ENCODE results near the gene FMNL1. TPM values are rescaled to one million over a fixed set of nuclear protein-coding genes. Genes with fewer than 3 reads are reported as not detected.

The FMNL1 gene
- total and polyA plus RNA-seq, 3 donors from 2014 or later, result 11.1 to 15.8 (median 13.9) TPM

GRCh38 chr17:45224671-45225050 is 3.0 kb downstream of the FMNL1 start:
- intact Hi-C loops (cut with DNase I; ENCODE audit: low total_unique reads), result no loop called here
- TF ChIP-seq POLR2A (IDR thresholded peaks at IDR 0.05), result no peak
- TF ChIP-seq CTCF (IDR thresholded peaks at IDR 0.05), result no peak

GRCh38 chr17:45225051-45225700 is 3.5 kb downstream of the FMNL1 start:
- DNase-seq, result no peak
- Histone ChIP-seq H3K36me3 (ENCODE audit: low read depth, missing control alignments) (no peaks in the 10 kb centered on the region), H3K27ac (no peak overlapping the region), H3K4me3 (no peak overlapping the region), H3K4me1 (peaks cover 9% of the 10 kb centered on the region), H3K9me3 (no peaks in the 10 kb centered on the region), H3K27me3 (no peaks in the 10 kb centered on the region)
- intact Hi-C loops (cut with DNase I; ENCODE audit: low total_unique reads), result no loop called here
- TF ChIP-seq POLR2A (IDR thresholded peaks at IDR 0.05) (no peak), CTCF (IDR thresholded peaks at IDR 0.05) (no peak)
- 81 to 93% methylated on average over 6 to 7 of the region's 7 CpGs for WGBS, 2 donors

More at GRCh38 chr17:45224671-45225050, 3.0 kb downstream of the FMNL1 start:
- Histone ChIP-seq H3K27ac (no peak overlapping the region), H3K9me3 (no peaks in the 10 kb centered on the region), H3K36me3 (ENCODE audit: low read depth, missing control alignments) (no peaks in the 10 kb centered on the region), H3K4me1 (peaks cover 9% of the 10 kb centered on the region), H3K27me3 (no peaks in the 10 kb centered on the region), H3K4me3 (no peak overlapping the region)
- no peak for DNase-seq
- WGBS, 2 donors, result 93% methylated on average over 9 of the region's 9 CpGs; no CpG with 5 or more reads in 1 of the 2 donors

- no peak overlapping the region for H3K4me3 ChIP-seq
- TF ChIP-seq CTCF (IDR thresholded peaks at IDR 0.05) (no peak), POLR2A (IDR thresholded peaks at IDR 0.05) (no peak)
- H3K27ac ChIP-seq, result peak overlapping the region in 1 of 2 donors; percentile 56
- WGBS, 2 donors, result 83 to 89% methylated on average over 4 to 11 of the region's 11 CpGs
- intact Hi-C loops (cut with DNase I; ENCODE audit: low total_unique reads), result no loop called here
- H3K36me3 ChIP-seq (ENCODE audit: low read depth, missing control alignments), result no peaks in the 10 kb centered on the region
- no peaks in the 10 kb centered on the region for H3K27me3 ChIP-seq
- no peaks in the 10 kb centered on the region for H3K9me3 ChIP-seq
- H3K4me1 ChIP-seq, result peaks cover 12% of the 10 kb centered on the region
- peak; percentile 62 for DNase-seq
These were observed 4.4 kb downstream of the FMNL1 start for GRCh38 chr17:45225964-45226530.

- Histone ChIP-seq H3K27me3 (no peaks in the 10 kb centered on the region), H3K27ac (peak overlapping the region in 1 of 2 donors; percentile 56), H3K9me3 (no peaks in the 10 kb centered on the region), H3K36me3 (ENCODE audit: low read depth, missing control alignments) (no peaks in the 10 kb centered on the region), H3K4me1 (peaks cover 10% of the 10 kb centered on the region), H3K4me3 (no peak overlapping the region)
- WGBS, 2 donors, result 83 to 90% methylated on average over 3 of the region's 3 CpGs
- intact Hi-C loops (cut with DNase I; ENCODE audit: low total_unique reads), result no loop called here
- no peak for TF ChIP-seq POLR2A (IDR thresholded peaks at IDR 0.05)
- no peak for TF ChIP-seq CTCF (IDR thresholded peaks at IDR 0.05)
- no peak for DNase-seq
These were observed 4.9 kb downstream of the FMNL1 start for GRCh38 chr17:45226576-45226975.
